ENCODE measurements around the gene LGALSL. TPM values are rescaled to one million over a fixed set of nuclear protein-coding genes. Genes with fewer than 3 reads are reported as not detected.

Gene LGALSL
- total and polyA plus RNA-seq, 9 of the 15 experiments (the other 6 are each of a cell fraction or from before 2014, with no cell fraction given), result 0.04 to 0.29 (median 0.14) TPM; not detected in 3

- H3K9me1 ChIP-seq (ENCODE audit: control insufficient read depth, insufficient read depth, low read length), result no peaks in the 10 kb centered on the region
- no peak for ATAC-seq
- BruUV-seq (replicated peaks), result no TSS peak
- CTCF ChIA-PET (ENCODE audit: low intra/inter-chr PET ratio), result no interaction called here
- 0% methylated on average over 4 of the region's 4 CpGs for WGBS (ENCODE audit: insufficient coverage, low coverage, missing lambda C conversion rate)
- no peaks in the 10 kb centered on the region for H3K9me3 ChIP-seq (replicated peaks; ENCODE audit: control insufficient read depth, insufficient read depth, low read depth, low read length)
- no peaks in the 10 kb centered on the region for H4K20me1 ChIP-seq (replicated peaks; ENCODE audit: control insufficient read depth, insufficient read depth, low read length)
- no peaks in the 10 kb centered on the region for H3K36me3 ChIP-seq (ENCODE audit: control insufficient read depth, insufficient read depth, low read length)
- DNase-seq (ENCODE audit: extremely low read depth in 1 of 4, low spot score in 3 of 4), result no peak
- no peak overlapping the region for H3K4me2 ChIP-seq (ENCODE audit: insufficient read depth, low read length)
- H3K4me1 ChIP-seq (replicated peaks in 1 of 2; ENCODE audit: control insufficient read depth in 2 of 2, insufficient read depth in 2 of 2, low read length in 2 of 2), result no peaks in the 10 kb centered on the region
- peaks cover 3 to 4% of the 10 kb centered on the region in 2 experiments; a peak in 3 of 5 replicates for H3K27me3 ChIP-seq (ENCODE audit: control insufficient read depth in 2 of 2, insufficient read depth in 2 of 2, low read length in 2 of 2)
- in situ Hi-C loops (cut with MboI) (no loop called here), intact Hi-C loops (cut with micrococcal nuclease) (no loop called here)
- no peak overlapping the region for H3K4me3 ChIP-seq
- no peak for FAIRE-seq
- H3K9ac ChIP-seq (ENCODE audit: insufficient read depth in 1 of 2, low read depth in 2 of 2, low read length in 2 of 2), result no peak overlapping the region
- no peaks in the 10 kb centered on the region for H3K79me2 ChIP-seq (ENCODE audit: control insufficient read depth, insufficient read depth, low read length)
- POLR2A ChIA-PET, result no interaction called here
- H3K27ac ChIP-seq (ENCODE audit: extremely low read depth, low read depth, low read length), result no peak overlapping the region
- H2AFZ ChIP-seq (ENCODE audit: low read depth, low read length), result no peak overlapping the region
- no peak for TF ChIP-seq GTF2E2 (tag; IDR thresholded peaks at IDR 0.05)
- no peak for TF ChIP-seq ZNF561 (CRISPR knock-in tag; conservative IDR thresholded peaks at IDR 0.05)
- no peak for TF ChIP-seq ZNF778 (CRISPR knock-in tag; IDR thresholded peaks at IDR 0.05)
- TF ChIP-seq BRF1 (IDR thresholded peaks at IDR 0.05; ENCODE audit: borderline replicate concordance, extremely low read depth, insufficient read length), result no peak
- TF ChIP-seq MCM2 (IDR thresholded peaks at IDR 0.05; ENCODE audit: low read depth), result no peak
- TF ChIP-seq ZNF224 (CRISPR knock-in tag; IDR thresholded peaks at IDR 0.05), result no peak
- TF ChIP-seq ZBTB34 (CRISPR knock-in tag; IDR thresholded peaks at IDR 0.05), result no peak
- TF ChIP-seq SAP30 (IDR thresholded peaks at IDR 0.05; ENCODE audit: borderline replicate concordance, insufficient read depth, low read depth, low read length, poor library complexity, severe bottlenecking), result no peak
These were observed 19.8 kb upstream of the LGALSL start for GRCh38 chr2:64434039-64434657.

Measured in K562 (cell line).